Cortex of kidney (tissue), 1 donor: ENCODE measurements around the gene TMEM221.
"Not testable (repeated sequence)": the region's sequence is repeated elsewhere in the genome, so short reads cannot be mapped to it uniquely, and the experiment has no call there.

Source experiments
- DNase-seq: peaks from one replicate; lab custom pipeline; 2025; lab: John Stamatoyannopoulos, UW

Gene TMEM221

DNA sequence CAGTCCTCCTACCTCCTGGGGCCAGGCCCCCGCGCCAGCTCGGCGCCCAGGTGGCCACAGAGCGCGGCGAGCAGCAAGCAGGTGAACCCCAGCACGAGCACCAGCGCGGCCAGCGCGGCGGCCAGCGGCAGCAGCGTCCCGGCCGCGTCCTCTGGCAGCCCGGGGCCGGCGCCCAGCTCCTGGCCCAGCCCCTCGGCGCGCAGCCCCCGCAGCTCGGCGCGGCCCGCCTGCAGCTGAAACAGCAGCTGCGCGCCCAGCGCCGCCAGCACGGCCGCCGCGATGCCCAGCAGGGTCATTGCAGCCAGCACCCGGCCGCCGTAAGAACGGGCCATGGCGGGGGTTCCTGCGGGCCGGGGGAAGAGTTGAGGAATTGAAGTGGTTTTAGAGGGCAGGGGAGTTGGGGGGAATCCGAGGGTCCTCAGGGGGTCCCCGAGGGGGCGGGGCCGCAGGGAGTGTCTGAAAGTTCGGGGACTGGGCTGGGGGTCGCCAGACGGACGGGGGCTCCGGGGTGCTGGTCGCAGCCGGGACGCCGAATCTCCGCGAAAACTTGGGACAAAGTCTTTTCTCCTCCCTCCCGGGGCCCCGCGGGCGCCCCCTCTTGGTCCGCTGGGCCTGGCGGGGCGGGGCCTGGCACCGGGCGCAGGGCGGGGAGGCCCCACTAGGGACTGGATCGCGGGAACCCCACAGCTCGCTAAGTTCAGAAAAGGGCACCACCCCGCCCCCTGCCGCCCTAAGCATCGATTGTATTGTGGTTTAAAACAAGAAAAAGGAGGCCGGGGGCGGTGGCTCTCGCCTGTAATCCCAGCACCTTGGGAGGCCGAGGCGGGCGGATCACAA is at the start of gene TMEM221:
Gene TMEM221 (minus strand): TSS at position 538 of the 837 bp plus-strand sequence. CDS start 206 bp downstream, at position 332.
- no peak for DNase-seq

DNA sequence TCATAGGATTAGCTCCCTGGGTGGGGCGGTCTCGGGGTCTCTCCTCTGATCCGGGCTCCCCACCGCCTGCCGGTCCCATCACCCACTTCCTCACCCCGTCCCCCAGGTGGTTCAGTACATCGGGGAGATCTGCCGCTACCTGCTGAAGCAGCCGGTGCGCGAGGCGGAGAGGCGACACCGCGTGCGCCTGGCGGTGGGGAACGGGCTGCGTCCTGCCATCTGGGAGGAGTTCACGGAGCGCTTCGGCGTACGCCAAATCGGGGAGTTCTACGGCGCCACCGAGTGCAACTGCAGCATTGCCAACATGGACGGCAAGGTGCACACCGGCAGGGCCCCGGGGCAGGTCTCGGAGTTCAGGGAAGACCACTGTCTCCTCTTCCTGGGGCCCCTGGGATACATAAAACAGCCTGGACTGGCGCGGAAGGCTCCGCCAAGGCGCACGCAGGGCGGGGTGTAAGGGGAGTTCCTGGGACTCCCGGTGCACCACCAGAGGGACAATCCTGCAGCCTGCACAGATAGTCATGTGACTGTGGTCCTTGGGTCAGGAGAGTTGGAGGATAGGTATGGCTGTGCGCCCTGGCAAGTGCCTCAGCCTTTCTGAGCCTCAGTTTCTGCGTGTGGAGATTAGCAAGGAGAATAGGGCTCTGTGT is 48.8 kb upstream of the TMEM221 start:
- DNase-seq = no peak

DNA sequence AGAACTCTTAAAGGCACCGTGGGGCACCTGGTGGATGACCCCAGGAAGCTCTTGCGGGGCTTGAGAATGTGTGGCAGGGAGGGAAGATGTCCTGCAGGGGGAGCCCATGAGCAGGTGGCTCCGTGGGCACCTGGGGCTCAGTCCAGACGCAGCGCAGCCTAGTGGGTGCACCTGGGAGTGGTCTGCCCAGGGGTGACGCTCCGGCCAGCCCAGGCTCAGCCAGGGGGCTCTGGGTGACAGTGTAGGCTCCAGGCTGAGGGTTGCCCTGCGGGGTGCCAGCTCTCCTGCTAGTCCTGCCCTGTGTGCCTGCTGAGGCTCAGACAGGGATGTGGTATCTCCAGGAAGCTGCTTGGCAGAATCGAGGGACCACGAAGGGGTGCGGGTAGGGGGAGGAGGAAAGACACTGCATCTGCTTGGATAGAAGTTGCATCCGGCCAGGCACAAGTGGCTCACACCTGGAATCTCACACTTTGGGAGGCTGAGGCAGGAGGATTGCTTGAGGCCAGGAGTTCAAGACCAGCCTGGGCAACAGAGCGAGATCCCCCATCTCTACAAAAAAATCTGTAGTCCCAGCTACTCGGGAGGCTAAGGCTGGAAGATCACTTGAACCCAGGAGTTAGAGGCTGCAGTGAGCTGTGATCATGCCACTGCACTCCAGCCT is 48.0 kb upstream of the TMEM221 start:
- DNase-seq = no peak

- DNase-seq = no peak
Observed at GRCh38 chr19:17495639-17496296, 47.3 kb upstream of the TMEM221 start.

GRCh38 chr19:17491287-17491686 is 42.8 kb upstream of the TMEM221 start:
- DNase-seq = no peak

DNA sequence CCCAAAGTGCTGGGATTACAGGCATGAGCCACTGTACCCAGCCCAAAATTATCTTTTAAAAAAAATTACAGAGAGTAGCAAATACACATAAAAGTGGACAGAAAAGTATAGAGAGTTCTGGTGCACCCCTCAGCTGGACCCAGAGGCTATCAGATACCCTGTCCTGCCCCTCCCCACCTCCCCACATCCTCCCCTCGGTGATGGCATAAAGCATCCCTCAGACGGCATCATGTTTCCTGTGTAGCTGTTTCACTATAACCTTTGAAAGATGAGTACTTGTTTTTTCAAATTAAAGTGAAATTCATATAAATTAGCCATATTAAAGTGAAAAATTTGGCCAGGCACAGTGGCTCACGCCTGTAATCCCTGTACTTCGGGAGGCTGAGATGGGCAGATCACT is 41.9 kb upstream of the TMEM221 start:
- DNase-seq = no peak

- no peak for DNase-seq
Observed at GRCh38 chr19:17489392-17490030, 41.0 kb upstream of the TMEM221 start.

DNA sequence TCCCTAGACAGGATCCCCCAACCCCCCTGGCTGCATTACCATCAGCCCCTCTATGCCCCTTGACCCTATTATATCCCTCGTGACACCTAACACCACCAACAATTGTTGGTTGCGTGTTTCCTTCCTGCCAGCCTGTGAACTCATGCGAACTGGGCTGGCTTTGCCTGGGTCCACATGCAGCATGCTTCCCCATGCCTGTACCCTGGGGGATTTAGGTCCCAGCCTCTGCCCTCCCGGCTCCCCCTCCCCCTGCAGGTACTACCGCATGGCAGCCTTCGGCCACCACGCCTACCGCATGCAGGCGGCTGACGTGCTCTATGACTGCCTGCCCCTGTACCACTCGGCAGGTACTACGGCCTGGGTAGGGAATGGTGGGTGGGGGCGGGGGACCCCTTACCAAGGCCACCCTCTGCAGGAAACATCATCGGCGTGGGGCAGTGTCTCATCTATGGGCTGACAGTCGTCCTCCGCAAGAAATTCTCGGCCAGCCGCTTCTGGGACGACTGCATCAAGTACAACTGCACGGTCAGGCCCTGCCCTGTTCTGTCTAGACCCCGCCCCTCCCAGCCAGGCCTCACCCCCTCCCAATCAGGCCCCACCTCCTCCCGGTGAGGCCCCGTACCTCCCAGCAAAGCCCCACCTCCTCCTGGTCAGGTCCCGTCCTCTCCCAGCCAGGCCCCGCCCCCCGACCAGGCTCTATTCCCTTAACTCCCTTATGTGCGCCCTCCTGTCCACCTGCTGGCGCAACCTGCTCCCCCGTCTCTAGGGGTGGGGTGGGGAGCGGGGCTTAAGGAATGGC is 40.3 kb upstream of the TMEM221 start:
- no peak for DNase-seq

DNA sequence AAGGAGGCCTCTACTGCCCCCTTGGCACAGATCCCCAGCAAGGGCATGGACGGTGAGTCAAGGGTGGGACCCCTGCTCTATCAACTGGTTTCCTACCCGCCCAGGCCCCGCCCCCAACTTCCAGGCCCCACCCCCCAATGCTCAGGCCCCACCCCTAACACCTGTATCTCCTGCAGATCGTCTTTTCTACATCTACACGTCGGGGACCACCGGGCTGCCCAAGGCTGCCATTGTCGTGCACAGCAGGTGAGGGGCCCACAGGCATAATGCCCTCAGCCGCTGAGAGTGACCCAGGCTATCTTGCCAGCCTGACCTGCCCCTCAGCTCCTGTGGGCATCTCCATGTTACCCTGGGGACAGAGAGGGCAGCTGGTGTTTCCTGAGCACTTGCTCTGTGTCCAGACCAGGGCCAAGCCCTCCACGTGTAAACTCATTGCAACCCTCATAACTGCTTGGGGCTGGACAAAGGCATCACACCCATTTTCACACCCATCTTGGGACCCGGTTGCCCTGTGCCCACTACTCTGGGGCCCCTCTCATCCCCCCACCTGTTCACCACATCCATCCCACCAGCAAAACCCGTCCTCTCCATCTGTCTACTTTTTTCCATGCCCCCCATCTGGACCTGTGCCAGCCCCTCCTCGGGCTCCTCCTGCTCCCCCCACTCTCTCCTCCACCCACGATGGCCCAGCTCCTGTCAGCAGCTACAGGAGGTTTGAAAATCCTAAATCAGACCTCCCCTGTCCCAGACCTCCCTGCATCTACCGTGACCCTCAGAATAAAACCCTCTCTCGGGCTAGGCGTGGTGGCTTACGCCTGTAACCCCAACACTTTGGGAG is 39.0 kb upstream of the TMEM221 start:
- DNase-seq = no peak

DNA sequence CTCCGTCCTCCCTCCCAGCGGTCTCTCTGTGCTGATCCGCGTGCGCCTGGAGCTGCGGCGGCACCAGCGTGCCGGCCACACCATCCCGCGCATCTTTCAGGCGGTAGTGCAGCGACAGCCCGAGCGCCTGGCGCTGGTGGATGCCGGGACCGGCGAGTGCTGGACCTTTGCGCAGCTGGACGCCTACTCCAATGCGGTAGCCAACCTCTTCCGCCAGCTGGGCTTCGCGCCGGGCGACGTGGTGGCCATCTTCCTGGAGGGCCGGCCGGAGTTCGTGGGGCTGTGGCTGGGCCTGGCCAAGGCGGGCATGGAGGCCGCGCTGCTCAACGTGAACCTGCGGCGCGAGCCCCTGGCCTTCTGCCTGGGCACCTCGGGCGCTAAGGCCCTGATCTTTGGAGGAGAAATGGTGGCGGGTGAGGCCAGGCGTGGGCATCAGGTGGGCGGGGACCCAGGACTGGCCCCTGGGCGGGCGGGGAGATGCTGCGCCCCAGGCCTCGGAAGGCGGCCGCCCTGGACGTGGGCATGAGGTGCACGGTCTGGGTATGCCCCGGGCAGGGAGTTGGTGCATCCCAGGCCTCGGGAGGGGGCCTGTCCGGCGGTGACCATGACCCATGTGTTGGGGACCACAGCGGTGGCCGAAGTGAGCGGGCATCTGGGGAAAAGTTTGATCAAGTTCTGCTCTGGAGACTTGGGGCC is 38.2 kb upstream of the TMEM221 start:
- DNase-seq = no peak

DNA sequence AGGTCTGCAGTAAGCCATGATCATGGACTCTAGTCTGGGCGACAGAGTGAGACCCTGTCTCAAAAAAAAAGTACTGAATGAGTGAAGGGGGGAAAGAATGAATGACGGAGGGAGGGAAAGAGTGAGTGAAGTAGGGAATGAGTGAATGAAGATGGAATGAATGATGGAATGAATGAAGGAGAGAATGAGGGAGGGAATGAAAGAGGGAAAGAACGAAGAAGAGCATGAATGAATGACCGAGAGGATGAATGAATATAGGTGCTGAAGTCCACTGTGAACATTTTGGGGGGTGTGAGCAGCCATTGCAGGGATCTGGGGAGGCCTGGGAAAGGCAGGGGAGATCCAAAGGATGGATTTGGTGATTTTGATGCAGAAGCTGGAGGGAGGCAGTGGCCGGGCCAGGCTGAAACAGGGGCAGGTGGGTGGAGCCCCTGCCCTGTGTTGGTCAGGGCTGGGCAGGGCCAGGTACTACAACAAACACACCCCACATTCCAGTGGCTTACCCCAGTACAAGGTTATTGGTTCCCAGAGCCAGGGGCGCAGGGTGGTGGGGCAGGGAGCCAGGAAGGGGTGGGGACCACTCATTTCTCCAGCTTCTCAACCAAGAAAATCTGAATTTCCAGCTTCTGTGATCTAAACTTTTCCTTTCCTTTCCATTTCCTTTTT is 36.2 kb upstream of the TMEM221 start:
- DNase-seq = no peak

DNA sequence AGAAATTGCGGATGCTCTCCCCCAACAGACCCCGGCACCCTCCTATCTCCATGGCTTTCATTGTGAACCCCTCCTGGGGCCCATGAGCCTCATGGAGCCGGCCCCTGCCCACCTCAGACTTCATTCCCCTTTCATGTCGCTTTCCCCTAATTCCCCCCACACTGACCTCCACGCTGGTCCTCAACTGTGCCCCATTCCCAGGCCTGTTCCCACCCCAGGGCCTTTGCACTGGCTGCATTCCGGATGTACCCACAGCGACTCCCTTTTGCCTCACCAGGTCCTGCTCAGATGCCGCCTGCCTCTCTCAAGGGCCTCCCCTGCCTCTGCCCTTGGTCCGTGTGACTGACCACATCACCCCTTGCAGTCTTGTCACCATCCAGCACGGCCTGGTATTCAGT is 35.1 kb upstream of the TMEM221 start:
- DNase-seq = no peak

- no peak for DNase-seq
Observed at GRCh38 chr19:17482877-17483604, 34.6 kb upstream of the TMEM221 start.

- no peak for DNase-seq
Observed at GRCh38 chr19:17481986-17482385, 33.5 kb upstream of the TMEM221 start.

- no peak for DNase-seq
Observed at GRCh38 chr19:17479325-17479791, 30.9 kb upstream of the TMEM221 start.

DNA sequence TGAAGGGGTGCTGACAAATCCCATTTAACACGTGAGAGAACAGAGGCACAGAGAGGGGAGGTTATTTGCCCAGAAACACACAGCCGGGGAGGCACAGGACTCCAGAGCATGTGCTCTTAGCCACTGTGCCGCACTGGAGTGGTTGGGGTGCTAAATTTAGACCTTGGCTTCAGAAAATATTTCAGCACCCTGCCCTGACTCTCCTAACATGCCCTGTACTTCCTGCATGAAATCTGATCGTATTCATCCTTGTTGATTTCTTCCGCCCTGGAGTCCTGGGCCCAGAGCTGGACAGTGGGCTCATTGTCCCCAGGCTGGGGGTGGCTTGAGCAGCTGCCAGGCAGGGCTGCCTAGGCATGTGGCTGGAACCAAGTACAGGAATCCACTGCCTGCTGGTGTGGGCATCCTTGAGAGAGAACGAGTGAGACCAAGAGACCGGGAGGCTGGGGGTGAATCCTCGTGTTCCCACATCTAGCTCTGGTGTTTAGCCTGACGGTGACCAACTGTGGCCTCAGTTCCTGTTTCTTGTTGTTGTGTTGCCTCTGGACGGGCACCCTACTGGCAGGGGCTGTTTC is 27.2 kb upstream of the TMEM221 start:
- DNase-seq = no peak

DNA sequence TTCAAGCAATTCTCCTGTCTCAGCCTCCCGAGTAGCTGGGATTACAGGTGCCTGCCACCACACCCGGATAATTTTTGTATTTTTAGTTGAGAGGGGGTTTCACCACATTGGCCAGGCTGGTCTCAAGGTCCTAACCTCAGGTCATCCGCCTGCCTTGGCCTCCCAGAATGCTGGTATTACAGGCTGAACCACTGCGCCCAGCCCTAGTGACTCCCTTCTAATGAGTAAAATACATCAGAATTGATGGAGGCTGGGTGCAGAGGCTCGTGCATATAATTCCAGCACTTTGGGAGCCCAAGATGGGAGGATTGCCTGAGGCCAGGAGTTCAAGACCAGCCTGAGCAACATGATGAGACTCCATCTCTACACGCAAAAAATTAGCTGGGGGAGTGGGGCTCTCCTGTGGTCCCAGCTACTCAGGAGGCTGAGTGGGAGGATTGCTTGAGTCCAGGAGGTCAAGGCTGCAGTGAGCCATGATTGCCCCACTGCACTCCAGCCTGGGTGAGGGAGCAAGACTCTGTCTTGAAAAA is 26.6 kb upstream of the TMEM221 start:
- not testable (repeated sequence) for DNase-seq

DNA sequence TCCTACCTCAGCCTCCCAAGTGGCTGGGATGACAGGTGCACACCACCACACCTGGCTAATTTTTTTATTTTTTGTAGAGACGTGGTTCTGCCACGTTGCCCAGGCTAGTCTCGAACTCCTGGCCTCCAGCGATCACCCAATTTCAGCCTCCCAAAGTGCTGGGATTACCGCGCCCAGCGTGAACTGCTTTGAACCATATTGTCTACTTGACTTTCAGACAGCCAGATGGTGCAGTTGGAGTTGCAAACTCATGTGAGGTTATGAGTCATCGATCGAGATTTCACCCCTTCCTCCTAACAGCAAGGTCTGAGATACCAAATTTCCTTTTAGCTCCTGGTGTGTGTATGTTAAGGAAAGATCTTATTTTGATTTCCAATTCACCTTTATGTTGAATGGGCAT is 24.6 kb upstream of the TMEM221 start:
- DNase-seq = no peak
